Neural progenitor cell (in vitro differentiated cells): ENCODE results near the gene ELAC2. TPM values are rescaled to one million over a fixed set of nuclear protein-coding genes. Genes with fewer than 3 reads are reported as not detected.

Experiments used
- DNase-seq: peaks from one replicate; pipeline ENCODE4 v3.0.0-alpha.2; 2016; ENCODE audit warnings: low spot score
- H2AFZ ChIP-seq: fragments of 200-600 bp; sonication (generic); replicated peaks from 2 replicates; pipeline ENCODE4 v1.6.1; 2016; ENCODE audit warnings: antibody characterized with exemption
- H3F3A ChIP-seq: fragments of 200-600 bp; sonication (generic); 2 replicates; pipeline ENCODE4 v1.6.1; 2016; ENCODE audit warnings: antibody characterized with exemption, low read depth
- H3K27ac ChIP-seq: fragments of 200-600 bp; sonication (generic); 2 replicates; pipeline ENCODE4 v1.5.1; 2016; ENCODE audit warnings: mild to moderate bottlenecking
- H3K27me3 ChIP-seq: fragments of 200-600 bp; sonication (generic); 2 replicates; pipeline ENCODE4 v1.6.1; 2016; ENCODE audit warnings: mild to moderate bottlenecking, moderate library complexity
- H3K36me3 ChIP-seq: fragments of 200-600 bp; sonication (generic); 2 replicates; pipeline ENCODE4 v1.5.1; 2016
- H3K4me1 ChIP-seq: fragments of 200-600 bp; sonication (generic); 2 replicates; pipeline ENCODE4 v1.6.1; 2016; ENCODE audit warnings: mixed run types
- H3K4me2 ChIP-seq: fragments of 200-600 bp; sonication (generic); 2 replicates; pipeline ENCODE4 v1.6.1; 2016
- H3K4me3 ChIP-seq: fragments of 200-600 bp; sonication (generic); 2 replicates; pipeline ENCODE4 v1.5.1; 2016
- H3K79me2 ChIP-seq: fragments of 200-600 bp; sonication (generic); 2 replicates; pipeline ENCODE4 v1.6.1; 2016; ENCODE audit warnings: low read depth
- H3K9ac ChIP-seq: fragments of 200-600 bp; sonication (generic); 2 replicates; pipeline ENCODE4 v1.6.1; 2016
- H3K9me3 ChIP-seq: fragments of 200-600 bp; sonication (generic); 2 replicates; pipeline ENCODE4 v1.5.1; 2016; ENCODE audit warnings: low read depth
- H4K20me1 ChIP-seq: fragments of 200-600 bp; sonication (generic); 2 replicates; pipeline ENCODE4 v1.6.1; 2016; ENCODE audit warnings: low read depth
- H3K27ac Mint-ChIP-seq: 3 replicates; pipeline ENCODE4 v1.8.0; 2021; ENCODE audit warnings: mixed read lengths
- H3K27me3 Mint-ChIP-seq: 2 replicates; pipeline ENCODE4 v1.8.0; 2022; ENCODE audit warnings: low read depth, mild to moderate bottlenecking, inconsistent platforms, moderate library complexity, mixed read lengths; ENCODE audit not compliant: insufficient read depth
- H3K36me3 Mint-ChIP-seq: 3 replicates; pipeline ENCODE4 v1.8.0; 2021; ENCODE audit warnings: mixed read lengths
- H3K4me1 Mint-ChIP-seq: 3 replicates; pipeline ENCODE4 v1.8.0; 2021; ENCODE audit warnings: mixed read lengths
- H3K4me3 Mint-ChIP-seq: 3 replicates; pipeline ENCODE4 v1.8.0; 2021; ENCODE audit warnings: mild to moderate bottlenecking, moderate library complexity, mixed read lengths
- H3K9me3 Mint-ChIP-seq: 3 replicates; pipeline ENCODE4 v1.8.0; 2020; ENCODE audit warnings: mixed read lengths
- CTCF ChIP-seq: fragments of 200-600 bp; sonication (generic); IDR thresholded peaks from 2 replicates; pipeline ENCODE4 v1.5.1; 2017; ENCODE audit warnings: antibody characterized with exemption, mild to moderate bottlenecking
- EZH2 ChIP-seq: fragments of 200-600 bp; sonication (generic); IDR thresholded peaks from 2 replicates; pipeline ENCODE4 v1.6.1; 2017; ENCODE audit warnings: antibody characterized with exemption, mild to moderate bottlenecking, moderate library complexity
- EZH2phosphoT487 ChIP-seq: fragments of 200-600 bp; sonication (generic); IDR thresholded peaks from 2 replicates; pipeline ENCODE4 v1.6.1; 2017; ENCODE audit warnings: antibody characterized with exemption
- total RNA-seq: library from RNA; depleted of rRNA; stranded (reverse); fragments of >200 nt; gene quantifications from 2 replicates; pipeline ENCODE4 v1.2.3, GENCODE V29; 2015; ENCODE audit warnings: low replicate concordance

The ELAC2 gene
- total RNA-seq, 1 donor from 2014 or later: 70.5 TPM

GRCh38 chr17:13036751-13037150, 18.9 kb upstream of the ELAC2 start:
- H3K4me3 Mint-ChIP-seq: no peak overlapping the region
- H3K9me3 Mint-ChIP-seq: peaks cover 25% of the 10 kb centered on the region

GRCh38 chr17:13035420-13035819, 17.6 kb upstream of the ELAC2 start:
- Histone ChIP-seq H3K79me2 (no peaks in the 10 kb centered on the region), H2AFZ (no peak overlapping the region), H3F3A (no peaks in the 10 kb centered on the region), H3K27ac (no peak overlapping the region), H3K9ac (no peak overlapping the region), H3K27me3 (no peaks in the 10 kb centered on the region), H3K4me3 (no peak overlapping the region), H4K20me1 (no peaks in the 10 kb centered on the region), H3K4me1 (no peaks in the 10 kb centered on the region), H3K36me3 (no peaks in the 10 kb centered on the region), H3K4me2 (no peak overlapping the region), H3K9me3 (no peaks in the 10 kb centered on the region)
- H3K36me3 Mint-ChIP-seq: no peaks in the 10 kb centered on the region
- H3K4me1 Mint-ChIP-seq: peaks cover 4% of the 10 kb centered on the region
- H3K27ac Mint-ChIP-seq: no peak overlapping the region
- no peak overlapping the region for H3K4me3 Mint-ChIP-seq
- peaks cover 25% of the 10 kb centered on the region for H3K9me3 Mint-ChIP-seq
- no peak for DNase-seq
- no peak for TF ChIP-seq EZH2
- TF ChIP-seq EZH2phosphoT487: no peak
- no peak for TF ChIP-seq CTCF
- peaks cover 4% of the 10 kb centered on the region for H3K27me3 Mint-ChIP-seq

More at GRCh38 chr17:13036751-13037150, 18.9 kb upstream of the ELAC2 start:
- no peak overlapping the region for H3K9ac ChIP-seq
- TF ChIP-seq EZH2 (no peak), EZH2phosphoT487 (no peak), CTCF (no peak)
- no peaks in the 10 kb centered on the region for H3K27me3 ChIP-seq
- no peaks in the 10 kb centered on the region for H3K4me1 ChIP-seq
- no peak for DNase-seq
- H2AFZ ChIP-seq: no peak overlapping the region
- no peaks in the 10 kb centered on the region for H3K9me3 ChIP-seq
- Mint-ChIP-seq H3K36me3 (no peaks in the 10 kb centered on the region), H3K27ac (no peak overlapping the region), H3K27me3 (peaks cover 4% of the 10 kb centered on the region), H3K4me1 (peaks cover 2% of the 10 kb centered on the region)
- H3K36me3 ChIP-seq: no peaks in the 10 kb centered on the region
- H4K20me1 ChIP-seq: no peaks in the 10 kb centered on the region
- H3F3A ChIP-seq: no peaks in the 10 kb centered on the region
- H3K4me3 ChIP-seq: no peak overlapping the region
- H3K79me2 ChIP-seq: no peaks in the 10 kb centered on the region
- no peak overlapping the region for H3K27ac ChIP-seq
- H3K4me2 ChIP-seq: no peak overlapping the region

- no peak overlapping the region for H3K27ac Mint-ChIP-seq
- TF ChIP-seq EZH2 (no peak), CTCF (peak; percentile 78)
- Histone ChIP-seq H3K9me3 (no peaks in the 10 kb centered on the region), H3K4me2 (no peak overlapping the region), H3K27me3 (no peaks in the 10 kb centered on the region), H3K79me2 (no peaks in the 10 kb centered on the region), H3K4me1 (peaks cover 11% of the 10 kb centered on the region), H3K9ac (no peak overlapping the region), H3F3A (peaks cover 18% of the 10 kb centered on the region), H3K27ac (no peak overlapping the region), H3K36me3 (no peaks in the 10 kb centered on the region), H4K20me1 (no peaks in the 10 kb centered on the region), H3K4me3 (no peak overlapping the region), H2AFZ (peak overlapping the region; percentile 54)
- peaks cover 2% of the 10 kb centered on the region for H3K27me3 Mint-ChIP-seq
- H3K36me3 Mint-ChIP-seq: no peaks in the 10 kb centered on the region
- H3K4me3 Mint-ChIP-seq: peak overlapping the region; percentile 64
- peaks cover 9% of the 10 kb centered on the region for H3K4me1 Mint-ChIP-seq
- peaks cover 15% of the 10 kb centered on the region for H3K9me3 Mint-ChIP-seq
- DNase-seq: peak; percentile 66
These were observed 14.0 kb upstream of the ELAC2 start for GRCh38 chr17:13031718-13032350.
